CD4-positive, CD25-positive, alpha-beta regulatory T cell (primary cell): Measurements from ENCODE around the gene RASIP1. TPM values are rescaled to one million over a fixed set of nuclear protein-coding genes. Genes with fewer than 3 reads are reported as not detected.
"Not testable (repeated sequence)": the region's sequence is repeated elsewhere in the genome, so short reads cannot be mapped to it uniquely, and the experiment has no call there.

ENCODE experiments used
- ATAC-seq, 2 donors: fragments of 150-1000 bp; cut with Tn5 transposase; one replicate each; pipeline ENCODE4 v1.10.0; 2021; ENCODE audit warnings: low read depth in 2 of 2, moderate number of reproducible peaks in 2 of 2, moderate library complexity in 1 of 2
- DNase-seq, 3 donors: peaks; one replicate each; pipeline versions ENCODE4 v3.0.0 to v3.0.0-alpha.2; 2012 to 2022; ENCODE audit warnings: mixed read lengths in 1 of 3
- H3K27ac ChIP-seq: one replicate; pipeline ENCODE4 v1.7.0; 2013; ENCODE audit warnings: mild to moderate bottlenecking, low read length; ENCODE audit not compliant: insufficient read depth, poor library complexity, severe bottlenecking
- H3K27me3 ChIP-seq: one replicate; pipeline ENCODE4 v1.7.0; 2013; ENCODE audit warnings: low read length; ENCODE audit not compliant: control insufficient read depth, insufficient read depth
- H3K36me3 ChIP-seq: one replicate; pipeline ENCODE4 v1.7.0; 2013; ENCODE audit warnings: mild to moderate bottlenecking, low read length, moderate library complexity; ENCODE audit not compliant: control insufficient read depth, insufficient read depth
- H3K4me1 ChIP-seq: 2 replicates; pipeline ENCODE4 v1.7.0; 2013; ENCODE audit warnings: mild to moderate bottlenecking, low read length; ENCODE audit not compliant: insufficient read depth, control insufficient read depth, poor library complexity, severe bottlenecking
- H3K4me3 ChIP-seq: one replicate; pipeline ENCODE4 v1.7.0; 2013; ENCODE audit warnings: low read depth, mild to moderate bottlenecking, low read length, moderate library complexity
- H3K9me3 ChIP-seq, 2 experiments: 1 replicate in 1 of 2; 2 replicates in 1 of 2; pipeline ENCODE4 v1.7.0; 2013; ENCODE audit warnings: low read length in 2 of 2, mild to moderate bottlenecking in 1 of 2, moderate library complexity in 1 of 2; ENCODE audit not compliant: control insufficient read depth in 2 of 2
- H3K27ac Mint-ChIP-seq, 3 donors: one replicate each; pipeline ENCODE4 v1.8.0; 2020 to 2022; ENCODE audit warnings: mild to moderate bottlenecking in 3 of 3, mixed read lengths in 3 of 3, moderate library complexity in 2 of 3
- H3K27me3 Mint-ChIP-seq: one replicate; pipeline ENCODE4 v1.8.0; 2022; ENCODE audit warnings: mild to moderate bottlenecking, mixed read lengths
- H3K36me3 Mint-ChIP-seq: one replicate; pipeline ENCODE4 v1.8.0; 2020; ENCODE audit warnings: mixed read lengths
- H3K4me1 Mint-ChIP-seq, 4 donors: one replicate each; pipeline ENCODE4 v1.8.0; 2020 to 2022; ENCODE audit warnings: mixed read lengths in 4 of 4, mild to moderate bottlenecking in 1 of 4
- H3K4me3 Mint-ChIP-seq, 4 donors: one replicate each; pipeline ENCODE4 v1.8.0; 2020 to 2022; ENCODE audit warnings: mild to moderate bottlenecking in 4 of 4, mixed read lengths in 4 of 4, moderate library complexity in 3 of 4
- H3K9me3 Mint-ChIP-seq, 7 donors: one replicate each; pipeline ENCODE4 v1.8.0; 2020 to 2022; ENCODE audit warnings: mixed read lengths in 7 of 7, mild to moderate bottlenecking in 3 of 7, moderate library complexity in 2 of 7
- polyA plus RNA-seq, 4 donors: library from polyadenylated mRNA; unstranded; fragments of 300-500 nt; fragmentation: Illumina TruSeq; gene quantifications; one replicate each; pipeline ENCODE4 v1.2.3, GENCODE V29; 2021
- total RNA-seq: library from RNA; stranded (reverse); gene quantifications from one replicate; pipeline ENCODE4 v1.2.3, GENCODE V29; 2022

The RASIP1 gene
- total and polyA plus RNA-seq, 5 donors from 2014 or later: 0.13 to 0.55 (median 0.22) TPM

DNA sequence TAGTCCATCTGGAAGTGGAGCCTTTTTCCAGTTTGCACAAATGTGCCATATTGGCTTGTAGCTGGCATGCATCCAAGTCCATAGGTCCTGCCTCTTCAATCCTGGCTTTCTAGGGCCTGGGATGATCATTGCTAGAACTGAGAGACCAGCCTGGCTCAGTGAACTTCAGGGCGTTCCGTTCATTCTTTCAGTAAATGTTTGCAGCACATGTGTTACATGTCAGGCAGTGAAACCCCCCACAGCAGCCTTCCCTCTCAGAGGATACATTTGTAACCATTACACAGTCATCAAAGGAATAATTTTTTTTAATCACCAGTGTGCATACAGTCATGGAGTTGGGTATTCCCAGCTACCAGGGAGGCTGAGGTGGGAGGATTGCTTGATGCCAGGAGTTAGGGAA, 35.0 kb downstream of the RASIP1 start:
- ATAC-seq: no peak
- peaks cover 0 to 5% (median 0%) of the 10 kb centered on the region in 4 donors for H3K4me1 Mint-ChIP-seq

DNA sequence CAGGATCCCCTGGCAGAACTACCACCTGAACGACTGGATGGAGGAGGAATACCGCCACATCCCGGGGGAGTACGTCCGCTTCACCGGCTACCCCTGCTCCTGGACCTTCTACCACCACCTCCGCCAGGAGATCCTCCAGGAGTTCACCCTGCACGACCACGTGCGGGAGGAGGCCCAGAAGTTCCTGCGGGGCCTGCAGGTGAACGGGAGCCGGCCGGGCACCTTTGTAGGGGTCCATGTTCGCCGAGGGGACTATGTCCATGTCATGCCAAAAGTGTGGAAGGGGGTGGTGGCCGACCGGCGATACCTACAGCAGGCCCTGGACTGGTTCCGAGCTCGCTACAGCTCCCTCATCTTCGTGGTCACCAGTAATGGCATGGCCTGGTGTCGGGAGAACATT, 37.1 kb downstream of the RASIP1 start:
- DNase-seq: no peak
- no peak for ATAC-seq
- Histone ChIP-seq H3K27ac (no peak overlapping the region), H3K36me3 (no peaks in the 10 kb centered on the region), H3K4me3 (no peak overlapping the region), H3K27me3 (no peaks in the 10 kb centered on the region), H3K9me3 (no peaks in the 10 kb centered on the region), H3K4me1 (no peaks in the 10 kb centered on the region)
- H3K36me3 Mint-ChIP-seq: peaks cover 37% of the 10 kb centered on the region
- peaks cover 0 to 1% (median 0%) of the 10 kb centered on the region in 7 donors for H3K9me3 Mint-ChIP-seq
- peaks cover 3% of the 10 kb centered on the region for H3K27me3 Mint-ChIP-seq
- no peak overlapping the region for H3K27ac Mint-ChIP-seq
- no peak overlapping the region for H3K4me3 Mint-ChIP-seq
- H3K4me1 Mint-ChIP-seq: no peaks in the 10 kb centered on the region

More for the DNA sequence above, 35.0 kb downstream of the RASIP1 start:
- Mint-ChIP-seq H3K9me3 (peaks cover 0 to 1% (median 0%) of the 10 kb centered on the region in 7 donors), H3K4me3 (no peak overlapping the region), H3K36me3 (peaks cover 37% of the 10 kb centered on the region), H3K27ac (no peak overlapping the region), H3K27me3 (no peaks in the 10 kb centered on the region)
- Histone ChIP-seq H3K4me3 (no peak overlapping the region), H3K4me1 (no peaks in the 10 kb centered on the region), H3K9me3 (no peaks in the 10 kb centered on the region), H3K27me3 (no peaks in the 10 kb centered on the region), H3K27ac (no peak overlapping the region), H3K36me3 (no peaks in the 10 kb centered on the region)
- DNase-seq: no peak

DNA sequence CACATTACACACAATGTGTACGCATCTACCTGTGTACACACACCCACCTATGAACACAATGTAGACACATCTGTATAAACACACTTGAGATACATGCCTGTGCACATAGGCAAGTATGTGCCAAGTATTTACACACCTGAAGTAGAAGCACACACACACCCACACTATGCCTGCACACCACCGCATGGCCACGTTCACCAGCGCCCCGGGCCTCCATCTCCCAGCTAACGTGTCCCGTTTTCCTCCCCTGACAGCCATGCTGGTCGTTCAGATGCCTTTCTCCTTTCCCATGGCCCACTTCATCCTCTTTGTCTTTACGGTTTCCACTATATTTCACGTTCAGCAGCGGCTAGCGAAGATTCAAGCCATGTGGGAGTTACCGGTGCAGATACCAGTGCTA, 37.7 kb downstream of the RASIP1 start:
- Histone ChIP-seq H3K4me3 (no peak overlapping the region), H3K4me1 (no peaks in the 10 kb centered on the region), H3K27me3 (no peaks in the 10 kb centered on the region), H3K9me3 (no peaks in the 10 kb centered on the region), H3K27ac (no peak overlapping the region), H3K36me3 (no peaks in the 10 kb centered on the region)
- H3K4me1 Mint-ChIP-seq: no peaks in the 10 kb centered on the region
- ATAC-seq (no peak), DNase-seq (no peak)
- H3K36me3 Mint-ChIP-seq: peaks cover 37% of the 10 kb centered on the region
- no peak overlapping the region for H3K4me3 Mint-ChIP-seq
- H3K27ac Mint-ChIP-seq: peak overlapping the region in 1 of 3 donors; percentile 27
- H3K9me3 Mint-ChIP-seq: peaks cover 0 to under 1% (median 0%) of the 10 kb centered on the region in 7 donors
- peaks cover 9% of the 10 kb centered on the region for H3K27me3 Mint-ChIP-seq

DNA sequence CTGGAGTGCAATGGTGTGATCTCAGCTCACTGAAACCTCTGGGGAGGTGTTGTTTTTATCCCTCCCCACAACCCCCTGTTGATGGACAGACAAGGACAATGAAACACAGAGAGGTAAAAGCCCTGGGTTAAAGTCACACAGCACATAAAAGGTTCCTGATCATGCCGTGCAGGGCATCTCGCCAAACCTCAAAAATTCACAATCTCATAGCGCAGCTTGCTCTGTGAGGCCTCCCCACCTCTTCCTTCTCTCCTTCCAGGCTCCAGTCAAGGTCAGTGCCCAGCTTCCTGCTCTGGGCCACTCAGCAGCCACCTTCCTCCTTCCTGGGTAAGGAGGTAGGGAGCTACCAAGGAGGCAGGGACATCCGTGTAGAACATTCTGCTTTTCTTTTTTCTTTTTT, 42.4 kb downstream of the RASIP1 start:
- Histone ChIP-seq H3K27ac (no peak overlapping the region), H3K27me3 (no peaks in the 10 kb centered on the region), H3K4me3 (no peak overlapping the region), H3K9me3 (no peaks in the 10 kb centered on the region), H3K36me3 (no peaks in the 10 kb centered on the region), H3K4me1 (peaks cover 6% of the 10 kb centered on the region)
- peaks cover 0 to 1% (median 0%) of the 10 kb centered on the region in 7 donors for H3K9me3 Mint-ChIP-seq
- H3K4me3 Mint-ChIP-seq: no peak overlapping the region
- ATAC-seq (no peak), DNase-seq (no peak)
- peaks cover 12% of the 10 kb centered on the region for H3K36me3 Mint-ChIP-seq
- peaks cover 0 to 11% (median 4%) of the 10 kb centered on the region in 4 donors for H3K4me1 Mint-ChIP-seq
- no peak overlapping the region for H3K27ac Mint-ChIP-seq
- H3K27me3 Mint-ChIP-seq: peaks cover 27% of the 10 kb centered on the region

DNA sequence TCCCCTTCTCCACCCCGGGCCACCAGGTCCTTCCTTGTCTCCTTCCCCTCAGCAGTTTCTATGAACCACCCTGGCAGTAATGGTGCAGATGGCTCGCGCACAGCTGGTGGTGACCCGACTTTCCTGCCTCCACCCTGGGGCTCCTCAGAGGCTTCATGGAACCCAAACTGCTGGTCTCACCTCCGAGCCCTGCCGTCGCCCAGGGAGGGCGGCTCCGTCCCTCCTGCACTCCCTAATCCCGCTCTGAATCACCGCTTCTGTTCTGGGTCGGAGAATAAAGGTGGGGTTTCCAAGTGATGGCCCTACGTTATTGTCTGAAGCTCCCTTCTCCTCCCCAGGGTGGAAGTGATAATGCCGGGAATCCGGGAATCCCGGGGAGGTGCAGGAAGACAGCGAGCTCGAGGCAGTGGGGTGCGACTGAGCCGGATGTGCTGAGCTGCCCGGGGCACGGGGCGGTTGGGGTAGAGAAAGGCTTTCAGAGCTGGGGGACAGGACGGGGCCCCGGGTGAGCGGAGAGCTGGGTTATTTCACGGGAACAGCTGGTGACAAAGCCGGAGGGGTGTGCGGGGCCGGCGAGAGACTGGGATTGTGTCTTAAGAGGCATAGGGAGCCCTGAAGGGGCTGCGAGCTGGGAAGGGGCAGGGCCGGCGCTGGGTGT, 43.9 kb downstream of the RASIP1 start:
- peak overlapping the region in 1 of 3 donors; percentile 73 for H3K27ac Mint-ChIP-seq
- peaks cover 27% of the 10 kb centered on the region for H3K27me3 Mint-ChIP-seq
- DNase-seq: no peak
- H3K4me3 Mint-ChIP-seq: peak overlapping the region in 3 of 4 donors; percentile 15 to 68 (median 66)
- H3K9me3 Mint-ChIP-seq: peaks cover 0 to 1% (median 0%) of the 10 kb centered on the region in 7 donors
- peaks cover 0 to 11% (median 4%) of the 10 kb centered on the region in 4 donors for H3K4me1 Mint-ChIP-seq
- Histone ChIP-seq H3K27me3 (no peaks in the 10 kb centered on the region), H3K4me1 (peaks cover 6% of the 10 kb centered on the region), H3K9me3 (no peaks in the 10 kb centered on the region), H3K27ac (no peak overlapping the region), H3K36me3 (no peaks in the 10 kb centered on the region), H3K4me3 (no peak overlapping the region)
- ATAC-seq: peak; percentile 43 to 56
- H3K36me3 Mint-ChIP-seq: peaks cover 6% of the 10 kb centered on the region

DNA sequence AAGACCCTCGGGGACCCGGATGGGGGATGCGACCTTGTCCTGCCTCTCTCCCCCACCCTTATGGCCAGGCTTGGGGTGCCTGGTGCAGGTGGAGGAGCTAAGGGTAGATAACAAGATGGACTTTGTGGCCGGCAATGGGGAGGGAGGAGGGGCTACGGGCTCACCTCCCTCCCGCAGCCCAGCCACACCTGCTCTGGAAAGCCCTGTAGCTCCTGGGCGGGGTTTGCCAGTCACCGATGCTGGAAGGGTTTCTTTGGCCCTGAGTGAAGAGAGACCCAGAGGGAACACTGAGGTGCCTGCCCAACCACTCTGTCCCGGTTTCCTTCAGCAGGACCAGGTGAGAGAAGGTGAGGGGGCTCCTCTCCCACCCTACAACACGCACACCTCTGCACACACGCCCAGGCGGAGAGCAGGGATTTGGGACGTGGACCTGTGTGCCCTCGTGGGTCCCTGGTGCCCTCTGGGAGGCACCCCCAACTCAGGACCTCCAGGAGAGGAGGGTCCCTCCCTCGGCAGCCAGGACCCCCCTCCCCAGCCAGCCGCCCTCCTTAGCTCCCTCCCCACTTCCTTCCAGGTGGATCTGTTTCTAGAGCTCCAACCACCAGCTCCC, 44.6 kb downstream of the RASIP1 start, which contains the start of gene FUT2:
FUT2 (plus strand) TSS at position 229 of the 610 bp plus-strand sequence. CDS start 6,986 bp downstream, outside the sequence.
- H3K4me1 ChIP-seq: peaks cover 6% of the 10 kb centered on the region
- H3K4me3 ChIP-seq: no peak within 1 kb of the TSS
- peaks cover 0 to 1% (median 0%) of the 10 kb centered on the region in 7 donors for H3K9me3 Mint-ChIP-seq
- peaks cover 6% of the 10 kb centered on the region for H3K36me3 Mint-ChIP-seq
- H3K27me3 Mint-ChIP-seq: peaks cover 27% of the 10 kb centered on the region
- no peak for DNase-seq
- H3K4me1 Mint-ChIP-seq: peaks cover 0 to 11% (median 4%) of the 10 kb centered on the region in 4 donors
- ATAC-seq: no peak
- H3K4me3 Mint-ChIP-seq: peak within 1 kb of the TSS in 3 of 4 donors; percentile 15 to 68 (median 66)
- no peaks in the 10 kb centered on the region for H3K27me3 ChIP-seq
- no peaks in the 10 kb centered on the region for H3K9me3 ChIP-seq
- no peak within 1 kb of the TSS for H3K27ac ChIP-seq
- H3K36me3 ChIP-seq: no peaks in the 10 kb centered on the region
- H3K27ac Mint-ChIP-seq: peak within 1 kb of the TSS in 1 of 3 donors; percentile 73

DNA sequence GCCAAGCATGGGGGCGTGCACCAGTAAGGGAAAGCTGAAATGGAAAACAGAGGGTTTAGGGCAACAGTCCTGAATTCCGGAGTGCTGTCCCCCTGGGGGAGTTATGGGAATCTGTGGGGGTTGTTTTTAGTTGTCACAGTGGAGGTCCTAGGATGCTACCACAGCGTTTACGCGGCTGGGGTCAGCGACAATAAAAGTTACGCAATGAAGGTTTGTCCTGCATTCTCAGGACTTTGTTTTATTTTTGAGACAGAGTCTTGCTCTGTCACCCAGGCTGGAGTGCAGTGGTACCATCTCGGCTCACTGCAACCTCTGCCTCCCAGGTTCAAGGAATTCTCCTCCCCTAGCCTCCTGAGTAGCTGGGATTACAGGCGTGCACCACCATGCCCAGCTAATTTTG, 46.8 kb downstream of the RASIP1 start:
- H3K9me3 Mint-ChIP-seq, H3K4me1 ChIP-seq, H3K9me3 ChIP-seq, H3K4me3 ChIP-seq, H3K36me3 ChIP-seq, H3K27ac ChIP-seq, ATAC-seq, DNase-seq, H3K27me3 ChIP-seq, H3K36me3 Mint-ChIP-seq: not testable (repeated sequence)
- peaks cover 27% of the 10 kb centered on the region for H3K27me3 Mint-ChIP-seq
- peak overlapping the region in 2 of 3 donors; percentile 17 to 32 for H3K27ac Mint-ChIP-seq
- H3K4me1 Mint-ChIP-seq: peaks cover 0 to 11% (median 4%) of the 10 kb centered on the region in 4 donors
- H3K4me3 Mint-ChIP-seq: peak overlapping the region in 1 of 4 donors; percentile 12
